ENCODE measurements around the gene ZNF70. TPM values are rescaled to one million over a fixed set of nuclear protein-coding genes. Genes with fewer than 3 reads are reported as not detected.

Gene ZNF70
- total and polyA plus RNA-seq, 9 of the 15 experiments (the other 6 are each of a cell fraction or from before 2014, with no cell fraction given), result 0.14 to 3.3 (median 1.4) TPM

DNA sequence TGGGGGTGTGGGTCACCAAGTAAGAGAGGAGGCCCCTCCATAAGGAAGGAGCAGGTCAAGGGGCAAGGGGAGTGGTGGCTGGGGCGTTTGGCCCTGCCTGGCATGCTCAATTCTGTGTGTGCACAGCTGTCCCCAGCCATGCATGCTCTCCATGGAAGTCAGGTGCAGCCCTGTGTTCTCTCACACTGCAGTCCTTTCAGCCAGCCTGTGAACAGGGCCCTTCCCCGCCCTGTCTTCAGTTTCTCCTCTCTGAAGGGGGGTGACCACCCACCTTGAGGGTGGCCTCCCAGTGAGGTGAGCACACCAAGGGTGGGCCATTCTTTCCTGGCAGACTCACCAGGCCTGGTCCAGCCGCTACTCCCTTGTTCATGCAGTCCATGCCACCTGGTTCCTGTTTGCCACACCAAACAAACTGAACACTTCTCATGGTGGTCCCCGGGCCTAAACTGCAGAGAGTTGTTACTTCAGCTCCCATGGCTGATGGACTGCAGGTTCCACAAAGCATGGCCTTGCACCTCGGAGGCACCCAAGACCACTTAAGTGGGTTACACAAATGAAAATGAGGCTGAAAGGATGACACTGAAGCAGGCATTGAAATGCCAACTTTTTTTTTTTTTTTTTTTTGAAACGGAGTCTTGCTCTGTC is 18.5 kb upstream of the ZNF70 start (continued):
- TF ChIP-seq, protein P1, sequence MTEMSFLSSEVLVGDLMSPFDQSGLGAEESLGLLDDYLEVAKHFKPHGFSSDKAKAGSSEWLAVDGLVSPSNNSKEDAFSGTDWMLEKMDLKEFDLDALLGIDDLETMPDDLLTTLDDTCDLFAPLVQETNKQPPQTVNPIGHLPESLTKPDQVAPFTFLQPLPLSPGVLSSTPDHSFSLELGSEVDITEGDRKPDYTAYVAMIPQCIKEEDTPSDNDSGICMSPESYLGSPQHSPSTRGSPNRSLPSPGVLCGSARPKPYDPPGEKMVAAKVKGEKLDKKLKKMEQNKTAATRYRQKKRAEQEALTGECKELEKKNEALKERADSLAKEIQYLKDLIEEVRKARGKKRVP (CRISPR knock-in tag; IDR thresholded peaks at IDR 0.05), result no peak
- TF ChIP-seq, protein P2, sequence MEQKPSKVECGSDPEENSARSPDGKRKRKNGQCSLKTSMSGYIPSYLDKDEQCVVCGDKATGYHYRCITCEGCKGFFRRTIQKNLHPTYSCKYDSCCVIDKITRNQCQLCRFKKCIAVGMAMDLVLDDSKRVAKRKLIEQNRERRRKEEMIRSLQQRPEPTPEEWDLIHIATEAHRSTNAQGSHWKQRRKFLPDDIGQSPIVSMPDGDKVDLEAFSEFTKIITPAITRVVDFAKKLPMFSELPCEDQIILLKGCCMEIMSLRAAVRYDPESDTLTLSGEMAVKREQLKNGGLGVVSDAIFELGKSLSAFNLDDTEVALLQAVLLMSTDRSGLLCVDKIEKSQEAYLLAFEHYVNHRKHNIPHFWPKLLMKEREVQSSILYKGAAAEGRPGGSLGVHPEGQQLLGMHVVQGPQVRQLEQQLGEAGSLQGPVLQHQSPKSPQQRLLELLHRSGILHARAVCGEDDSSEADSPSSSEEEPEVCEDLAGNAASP (IDR thresholded peaks at IDR 0.05), result no peak
- no peak for TF ChIP-seq POLR3A (IDR thresholded peaks at IDR 0.05; ENCODE audit: borderline replicate concordance, extremely low read depth, insufficient read depth, insufficient read length)
- TF ChIP-seq, protein P3, sequence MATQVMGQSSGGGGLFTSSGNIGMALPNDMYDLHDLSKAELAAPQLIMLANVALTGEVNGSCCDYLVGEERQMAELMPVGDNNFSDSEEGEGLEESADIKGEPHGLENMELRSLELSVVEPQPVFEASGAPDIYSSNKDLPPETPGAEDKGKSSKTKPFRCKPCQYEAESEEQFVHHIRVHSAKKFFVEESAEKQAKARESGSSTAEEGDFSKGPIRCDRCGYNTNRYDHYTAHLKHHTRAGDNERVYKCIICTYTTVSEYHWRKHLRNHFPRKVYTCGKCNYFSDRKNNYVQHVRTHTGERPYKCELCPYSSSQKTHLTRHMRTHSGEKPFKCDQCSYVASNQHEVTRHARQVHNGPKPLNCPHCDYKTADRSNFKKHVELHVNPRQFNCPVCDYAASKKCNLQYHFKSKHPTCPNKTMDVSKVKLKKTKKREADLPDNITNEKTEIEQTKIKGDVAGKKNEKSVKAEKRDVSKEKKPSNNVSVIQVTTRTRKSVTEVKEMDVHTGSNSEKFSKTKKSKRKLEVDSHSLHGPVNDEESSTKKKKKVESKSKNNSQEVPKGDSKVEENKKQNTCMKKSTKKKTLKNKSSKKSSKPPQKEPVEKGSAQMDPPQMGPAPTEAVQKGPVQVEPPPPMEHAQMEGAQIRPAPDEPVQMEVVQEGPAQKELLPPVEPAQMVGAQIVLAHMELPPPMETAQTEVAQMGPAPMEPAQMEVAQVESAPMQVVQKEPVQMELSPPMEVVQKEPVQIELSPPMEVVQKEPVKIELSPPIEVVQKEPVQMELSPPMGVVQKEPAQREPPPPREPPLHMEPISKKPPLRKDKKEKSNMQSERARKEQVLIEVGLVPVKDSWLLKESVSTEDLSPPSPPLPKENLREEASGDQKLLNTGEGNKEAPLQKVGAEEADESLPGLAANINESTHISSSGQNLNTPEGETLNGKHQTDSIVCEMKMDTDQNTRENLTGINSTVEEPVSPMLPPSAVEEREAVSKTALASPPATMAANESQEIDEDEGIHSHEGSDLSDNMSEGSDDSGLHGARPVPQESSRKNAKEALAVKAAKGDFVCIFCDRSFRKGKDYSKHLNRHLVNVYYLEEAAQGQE (IDR thresholded peaks at IDR 0.05; ENCODE audit: borderline replicate concordance), result no peak
- TF ChIP-seq, protein P3 (CRISPR knock-in tag; IDR thresholded peaks at IDR 0.05; ENCODE audit: low read depth), result no peak

Data from K562 (cell line).